Naive thymus-derived CD4-positive, alpha-beta T cell (primary cell): ENCODE results near the gene CERS5. TPM values are rescaled to one million over a fixed set of nuclear protein-coding genes. Genes with fewer than 3 reads are reported as not detected.

Source experiments
- ATAC-seq: fragments of 150-1000 bp; cut with Tn5 transposase; 2 replicates; pipeline ENCODE4 v1.10.0; 2021; ENCODE audit warnings: mild to moderate bottlenecking, moderate library complexity
- CTCF ChIA-PET: fragments of 350-600 bp; sonication (Branson Sonifier 250); formaldehyde crosslinking; loops from one replicate; lab custom pipeline; 2021; ENCODE audit warnings: antibody characterized with exemption; lab: Charles Lee
- POLR2A ChIA-PET: fragments of 350-600 bp; sonication (Branson Sonifier 250); formaldehyde crosslinking; loops from one replicate; lab custom pipeline; 2021; ENCODE audit warnings: antibody characterized with exemption, inconsistent platforms; lab: Charles Lee
- DNase-seq, 9 donors: peaks; one replicate each; pipeline versions ENCODE4 v3.0.0 to v3.0.0-alpha.2; 2020 to 2022; ENCODE audit warnings: mixed read lengths in 1 of 9
- H3K27ac ChIP-seq: one replicate; pipeline ENCODE4 v1.7.0; 2013; ENCODE audit warnings: mild to moderate bottlenecking, low read depth, low read length, moderate library complexity
- H3K27me3 ChIP-seq, 2 donors: one replicate each; pipeline ENCODE4 v1.7.0; 2013; ENCODE audit warnings: low read length in 2 of 2, mild to moderate bottlenecking in 2 of 2, moderate library complexity in 2 of 2; ENCODE audit not compliant: control insufficient read depth in 2 of 2, insufficient read depth in 2 of 2
- H3K36me3 ChIP-seq, 3 experiments: 1 replicate in 2 of 3; 2 replicates in 1 of 3; pipeline ENCODE4 v1.7.0; 2013; ENCODE audit warnings: low read length in 3 of 3, mild to moderate bottlenecking in 3 of 3, moderate library complexity in 1 of 3; ENCODE audit not compliant: insufficient read depth in 3 of 3, control insufficient read depth in 2 of 3
- H3K4me1 ChIP-seq, 2 donors: one replicate each; pipeline ENCODE4 v1.7.0; 2013; ENCODE audit warnings: low read length in 2 of 2, mild to moderate bottlenecking in 2 of 2, moderate library complexity in 1 of 2; ENCODE audit not compliant: control insufficient read depth in 2 of 2, insufficient read depth in 2 of 2
- H3K4me3 ChIP-seq: 2 replicates; pipeline ENCODE4 v1.7.0; 2013; ENCODE audit warnings: mild to moderate bottlenecking, low read length
- H3K9me3 ChIP-seq, 3 experiments: 1 replicate in 2 of 3; 2 replicates in 1 of 3; pipeline ENCODE4 v1.7.0; 2013; ENCODE audit warnings: low read length in 3 of 3; ENCODE audit not compliant: control insufficient read depth in 2 of 3
- H3K27ac Mint-ChIP-seq, 9 donors: one replicate each; pipeline ENCODE4 v1.8.0; 2020 to 2022; ENCODE audit warnings: mixed read lengths in 9 of 9, mild to moderate bottlenecking in 8 of 9, moderate library complexity in 5 of 9, inconsistent platforms in 2 of 9
- H3K27me3 Mint-ChIP-seq, 5 donors: one replicate each; pipeline ENCODE4 v1.8.0; 2021 to 2022; ENCODE audit warnings: mixed read lengths in 5 of 5, mild to moderate bottlenecking in 1 of 5
- H3K36me3 Mint-ChIP-seq, 5 donors: one replicate each; pipeline ENCODE4 v1.8.0; 2020 to 2022; ENCODE audit warnings: mixed read lengths in 5 of 5, mild to moderate bottlenecking in 3 of 5, inconsistent platforms in 1 of 5
- H3K4me1 Mint-ChIP-seq, 7 donors: one replicate each; pipeline ENCODE4 v1.8.0; 2020 to 2022; ENCODE audit warnings: mixed read lengths in 7 of 7, mild to moderate bottlenecking in 3 of 7, inconsistent platforms in 1 of 7
- H3K4me3 Mint-ChIP-seq, 10 donors: one replicate each; pipeline ENCODE4 v1.8.0; 2020 to 2022; ENCODE audit warnings: mild to moderate bottlenecking in 10 of 10, mixed read lengths in 10 of 10, moderate library complexity in 6 of 10, inconsistent platforms in 2 of 10
- H3K9me3 Mint-ChIP-seq, 11 donors: one replicate each; pipeline ENCODE4 v1.8.0; 2020 to 2022; ENCODE audit warnings: mixed read lengths in 11 of 11, mild to moderate bottlenecking in 4 of 11, inconsistent platforms in 1 of 11, moderate library complexity in 1 of 11
- intact Hi-C, 2 donors: fragments of 100-400 bp; cut with micrococcal nuclease; formaldehyde crosslinking; loops; one replicate each; pipeline ENCODE4 v1.15.1; 2023
- polyA plus RNA-seq, 2 donors: library from polyadenylated mRNA; unstranded; fragments of 300-500 nt; fragmentation: Illumina TruSeq; gene quantifications; one replicate each; pipeline ENCODE4 v1.2.3, GENCODE V29; 2021
- total RNA-seq, 6 experiments: library from RNA in 5 of 6; stranded (reverse) in 5 of 6; gene quantifications; 1 replicate in 5 of 6; 2 replicates in 1 of 6; pipeline ENCODE4 v1.2.3 and lab custom pipeline; 2021 to 2026

CERS5 gene
- total and polyA plus RNA-seq, 7 experiments from 2014 or later = 33.7 to 52.2 (median 45.1) TPM

DNA sequence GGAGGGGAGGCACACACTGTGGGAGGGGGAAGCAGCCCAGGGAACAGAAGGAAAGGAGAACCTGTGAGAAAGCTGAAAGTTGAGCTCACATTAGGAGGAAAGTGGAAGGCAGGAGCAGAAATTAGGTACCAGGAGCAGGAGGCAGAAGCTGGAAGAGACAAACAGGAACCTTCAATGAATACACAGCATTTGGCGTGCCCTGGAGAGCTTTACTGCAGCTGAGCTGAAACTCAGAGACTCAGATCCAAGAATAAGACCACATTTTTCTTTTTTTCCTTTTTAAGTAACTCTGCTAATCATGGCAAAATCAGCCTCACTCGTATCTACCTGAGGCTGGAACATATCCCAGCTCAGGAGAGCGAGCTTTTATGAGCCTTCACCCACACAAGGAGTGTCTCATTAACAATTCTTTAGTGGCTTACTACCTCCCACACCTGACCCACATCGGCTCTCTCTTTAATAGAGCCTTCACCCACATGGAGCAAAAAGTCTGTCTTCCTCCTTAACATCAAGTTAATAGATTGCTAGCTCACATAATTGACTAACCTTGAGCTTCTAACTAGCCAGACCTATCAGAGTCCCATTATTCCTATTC, 18.2 kb upstream of the CERS5 start:
- no peaks in the 10 kb centered on the region for H3K9me3 Mint-ChIP-seq
- Histone ChIP-seq H3K27ac (no peak overlapping the region), H3K4me3 (no peak overlapping the region), H3K4me1 (peaks cover 0 to 4% of the 10 kb centered on the region in 2 donors), H3K36me3 (peaks cover 0 to 27% (median 6%) of the 10 kb centered on the region in 3 experiments), H3K27me3 (no peaks in the 10 kb centered on the region), H3K9me3 (no peaks in the 10 kb centered on the region)
- intact Hi-C loops = no loop called here
- H3K27me3 Mint-ChIP-seq = no peaks in the 10 kb centered on the region
- DNase-seq = no peak
- ChIA-PET POLR2A (interaction anchor here (0.8 to 1.4 kb wide), 2 partner anchors 37 to 115 kb away, joined by 4 to 5 read pairs; no protein-coding TSS in a partner anchor), CTCF (interaction anchor here (0.7 to 1.5 kb wide), 4 partner anchors 35 to 254 kb away, joined by 3 to 4 read pairs (median 3); no protein-coding TSS in a partner anchor)
- H3K27ac Mint-ChIP-seq = peak overlapping the region in 7 of 9 donors; percentile 3 to 83 (median 70)
- H3K4me3 Mint-ChIP-seq = no peak overlapping the region
- ATAC-seq = no peak
- peaks cover 0 to 25% (median 8%) of the 10 kb centered on the region in 5 donors for H3K36me3 Mint-ChIP-seq
- peaks cover 12 to 51% (median 14%) of the 10 kb centered on the region in 7 donors for H3K4me1 Mint-ChIP-seq

DNA sequence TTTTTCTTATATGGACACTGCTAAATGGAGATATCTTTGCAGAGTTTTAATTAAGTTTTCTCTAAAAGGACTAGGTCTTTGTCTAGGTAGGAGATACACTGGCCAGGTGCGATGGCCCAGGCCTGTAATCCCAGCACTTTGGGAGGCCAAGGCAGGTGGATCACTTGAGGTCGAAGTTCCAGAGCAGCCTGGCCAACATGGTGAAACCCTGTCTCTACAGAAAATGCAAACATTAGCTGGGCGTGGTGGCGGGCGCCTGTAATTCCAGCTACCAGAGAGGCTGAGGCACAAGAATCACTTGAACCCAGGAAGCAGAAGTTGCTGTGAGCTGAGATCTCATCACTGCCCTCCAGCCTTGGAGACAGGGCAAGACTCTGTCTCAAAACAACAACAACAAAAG, 17.1 kb upstream of the CERS5 start:
- Mint-ChIP-seq H3K4me1 (peaks cover 9 to 46% (median 11%) of the 10 kb centered on the region in 7 donors), H3K4me3 (no peak overlapping the region), H3K27me3 (no peaks in the 10 kb centered on the region), H3K9me3 (no peaks in the 10 kb centered on the region), H3K36me3 (peaks cover 0 to 25% (median 8%) of the 10 kb centered on the region in 5 donors), H3K27ac (peak overlapping the region in 5 of 9 donors; percentile 8 to 68 (median 57))
- POLR2A ChIA-PET = no interaction called here
- Histone ChIP-seq H3K36me3 (peaks cover 0 to 35% (median 6%) of the 10 kb centered on the region in 3 experiments), H3K27ac (no peak overlapping the region), H3K4me3 (no peak overlapping the region), H3K4me1 (peaks cover 0 to 2% of the 10 kb centered on the region in 2 donors), H3K9me3 (no peaks in the 10 kb centered on the region), H3K27me3 (no peaks in the 10 kb centered on the region)
- intact Hi-C loops = no loop called here
- ATAC-seq = no peak
- CTCF ChIA-PET = no interaction called here
- DNase-seq = no peak

DNA sequence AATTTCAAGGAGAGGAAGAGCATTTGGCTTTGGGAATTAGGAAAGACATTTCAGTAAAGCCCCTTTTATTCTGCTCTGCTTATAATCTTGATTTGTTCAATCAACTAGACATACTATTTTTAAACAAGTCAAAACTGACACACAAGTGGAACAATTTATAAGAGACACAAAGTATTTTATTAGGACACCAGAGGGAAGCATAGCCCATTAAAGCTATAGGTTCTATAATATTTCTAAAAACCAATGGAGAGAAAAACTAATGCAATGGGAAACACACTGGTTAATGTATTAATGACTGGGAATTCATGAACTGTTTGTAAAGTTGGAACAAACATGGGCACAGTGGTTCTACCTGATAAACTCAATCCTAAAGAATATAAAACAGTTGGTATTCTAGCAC, 15.3 kb upstream of the CERS5 start:
- Mint-ChIP-seq H3K4me3 (no peak overlapping the region), H3K36me3 (peaks cover 4 to 23% (median 9%) of the 10 kb centered on the region in 5 donors), H3K27ac (peak overlapping the region in 4 of 9 donors; percentile 14 to 32 (median 24)), H3K9me3 (no peaks in the 10 kb centered on the region), H3K27me3 (no peaks in the 10 kb centered on the region), H3K4me1 (peaks cover 0 to 29% (median 4%) of the 10 kb centered on the region in 7 donors)
- no peak for ATAC-seq
- Histone ChIP-seq H3K36me3 (peaks cover 0 to 45% (median 2%) of the 10 kb centered on the region in 3 experiments), H3K4me1 (no peaks in the 10 kb centered on the region), H3K9me3 (no peaks in the 10 kb centered on the region), H3K27ac (no peak overlapping the region), H3K4me3 (no peak overlapping the region), H3K27me3 (no peaks in the 10 kb centered on the region)
- ChIA-PET CTCF (interaction anchor here (0.7 to 2.1 kb wide), 4 partner anchors 9 to 218 kb away, joined by 3 to 7 read pairs (median 4); no protein-coding TSS in a partner anchor), POLR2A (interaction anchor here (0.5 kb wide), 1 partner anchor 150 kb away, joined by 3 read pairs; no protein-coding TSS in a partner anchor)
- no peak for DNase-seq
- intact Hi-C loops = loop anchor here in 1 of 2 donors (1.0 kb wide), 1 partner anchor 132 kb away; no protein-coding TSS in a partner anchor

DNA sequence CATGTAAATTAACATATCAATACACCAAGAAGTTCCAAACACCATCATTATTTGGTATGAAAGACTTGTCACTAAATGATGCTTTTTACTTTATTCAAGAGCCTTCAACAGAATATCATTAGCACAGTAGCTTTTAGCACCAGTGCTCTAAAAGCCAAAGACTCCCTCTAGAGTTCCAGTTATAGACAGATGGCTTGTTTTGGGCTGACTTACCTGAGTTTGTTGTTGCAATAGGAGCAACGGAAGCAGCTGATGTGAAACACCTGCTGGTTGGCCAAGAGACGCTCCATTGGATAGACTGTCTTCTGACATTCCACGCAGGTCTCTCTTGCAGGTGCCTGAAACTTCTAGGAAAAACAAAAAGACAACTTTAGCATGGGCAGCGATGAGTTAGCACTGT, 14.5 kb upstream of the CERS5 start:
- ChIA-PET CTCF (interaction anchor here (1.0 to 2.1 kb wide), 2 partner anchors 8 to 133 kb away, joined by 5 to 7 read pairs; no protein-coding TSS in a partner anchor), POLR2A (no interaction called here)
- Histone ChIP-seq H3K4me1 (no peaks in the 10 kb centered on the region), H3K27ac (no peak overlapping the region), H3K9me3 (no peaks in the 10 kb centered on the region), H3K36me3 (peaks cover 0 to 47% (median 0%) of the 10 kb centered on the region in 3 experiments), H3K4me3 (no peak overlapping the region), H3K27me3 (no peaks in the 10 kb centered on the region)
- peaks cover 0 to 22% (median 0%) of the 10 kb centered on the region in 7 donors for H3K4me1 Mint-ChIP-seq
- peak overlapping the region in 3 of 9 donors; percentile 15 to 32 (median 22) for H3K27ac Mint-ChIP-seq
- H3K27me3 Mint-ChIP-seq = no peaks in the 10 kb centered on the region
- no peak overlapping the region for H3K4me3 Mint-ChIP-seq
- ATAC-seq (no peak), DNase-seq (no peak)
- intact Hi-C loops = loop anchor here in 1 of 2 donors (1.0 kb wide), 1 partner anchor 133 kb away; no protein-coding TSS in a partner anchor
- no peaks in the 10 kb centered on the region for H3K9me3 Mint-ChIP-seq
- H3K36me3 Mint-ChIP-seq = peaks cover 5 to 27% (median 8%) of the 10 kb centered on the region in 5 donors

DNA sequence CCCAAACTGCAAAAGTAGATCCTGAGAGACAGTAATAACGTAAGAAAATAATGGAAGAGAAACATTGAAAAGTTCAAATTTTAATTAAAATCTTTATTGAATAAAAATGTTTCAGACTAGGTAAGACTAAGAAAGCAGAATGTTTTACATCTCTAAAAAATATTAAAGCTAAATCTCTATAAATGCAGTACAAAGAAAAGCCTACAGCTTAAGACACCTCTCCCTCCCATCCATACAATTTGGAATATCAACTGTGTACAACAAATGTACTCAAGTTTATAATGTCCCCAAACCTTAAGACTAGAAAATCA, 8.5 kb upstream of the CERS5 start:
- DNase-seq (no peak), ATAC-seq (no peak)
- no peak overlapping the region for H3K27ac ChIP-seq
- peaks cover 0 to 35% (median 0%) of the 10 kb centered on the region in 3 experiments for H3K36me3 ChIP-seq
- H3K4me1 ChIP-seq = no peaks in the 10 kb centered on the region
- Mint-ChIP-seq H3K4me1 (peaks cover 0 to 5% (median 0%) of the 10 kb centered on the region in 7 donors), H3K27ac (peak overlapping the region in 4 of 9 donors; percentile 23 to 71 (median 44)), H3K4me3 (no peak overlapping the region), H3K27me3 (no peaks in the 10 kb centered on the region), H3K36me3 (peaks cover 3 to 14% (median 7%) of the 10 kb centered on the region in 5 donors), H3K9me3 (no peaks in the 10 kb centered on the region)
- intact Hi-C loops = loop anchor here (1.0 kb wide), 6 partner anchors 8 to 208 kb away; partner anchors contain the start of gene CERS5 (in 1 of the 2)
- no peak overlapping the region for H3K4me3 ChIP-seq
- no peaks in the 10 kb centered on the region for H3K27me3 ChIP-seq
- ChIA-PET POLR2A (interaction anchor here (0.6 to 1.2 kb wide), 5 partner anchors 61 to 479 kb away, joined by 3 to 7 read pairs (median 3); partner anchors contain the start of gene COX14), CTCF (interaction anchor here (0.6 to 3.1 kb wide), 29 partner anchors 9 to 209 kb away, joined by 3 to 32 read pairs (median 4); partner anchors contain the start of genes CERS5, COX14, GPD1 and SMARCD1)
- H3K9me3 ChIP-seq = no peaks in the 10 kb centered on the region

DNA sequence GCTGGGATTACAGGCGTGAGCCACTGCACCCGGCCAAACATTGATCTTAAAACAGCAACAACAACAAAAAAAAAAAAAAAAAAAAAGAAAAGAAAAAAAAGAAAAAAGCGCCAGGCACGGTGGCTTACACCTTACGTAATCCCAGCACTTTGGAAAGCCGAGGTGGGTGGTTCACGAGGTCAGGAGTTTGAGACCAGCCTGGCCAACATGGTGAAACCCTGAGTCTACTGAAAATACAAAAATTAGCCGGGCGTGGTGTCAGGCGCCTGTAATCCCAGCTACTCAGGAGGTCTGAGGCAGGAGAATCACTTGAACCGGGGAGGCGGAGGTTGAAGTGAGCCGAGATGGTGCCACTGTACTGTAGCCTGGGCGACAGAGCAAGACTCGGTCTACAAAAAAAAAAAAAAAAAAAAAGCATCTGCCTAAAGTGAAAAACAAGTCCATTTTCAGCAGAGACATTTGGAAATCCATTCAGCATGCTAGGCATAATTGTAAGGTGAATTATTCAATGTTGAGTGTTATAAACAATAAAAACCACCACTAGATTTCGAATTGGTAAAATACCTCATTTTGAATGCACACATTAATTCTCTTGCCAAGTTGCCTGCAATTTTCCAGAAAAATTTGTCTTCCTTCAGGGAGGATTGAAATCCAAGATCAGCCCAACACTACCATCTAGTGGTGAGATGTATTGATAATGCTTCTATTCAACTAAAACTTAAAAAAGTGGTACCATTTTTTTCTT, 8.0 kb upstream of the CERS5 start:
- ChIA-PET CTCF (interaction anchor here (0.7 to 3.9 kb wide), 23 partner anchors 8 to 156 kb away, joined by 3 to 32 read pairs (median 4); partner anchors contain the start of genes CERS5, COX14, GPD1 and SMARCD1), POLR2A (interaction anchor here (0.6 to 1.2 kb wide), 3 partner anchors 63 to 480 kb away, joined by 3 to 7 read pairs (median 3); partner anchors contain the start of gene COX14)
- Mint-ChIP-seq H3K9me3 (peaks cover 0 to 4% (median 0%) of the 10 kb centered on the region in 11 donors), H3K4me1 (peaks cover 0 to 5% (median 0%) of the 10 kb centered on the region in 7 donors), H3K27ac (peak overlapping the region in 5 of 9 donors; percentile 3 to 71 (median 32)), H3K4me3 (no peak overlapping the region), H3K36me3 (peaks cover 3 to 14% (median 7%) of the 10 kb centered on the region in 5 donors), H3K27me3 (no peaks in the 10 kb centered on the region)
- intact Hi-C loops = loop anchor here (1.0 kb wide), 6 partner anchors 8 to 208 kb away; partner anchors contain the start of gene CERS5 (in 1 of the 2)
- Histone ChIP-seq H3K27ac (no peak overlapping the region), H3K36me3 (peaks cover 0 to 30% (median 0%) of the 10 kb centered on the region in 3 experiments), H3K27me3 (no peaks in the 10 kb centered on the region), H3K4me3 (no peak overlapping the region), H3K4me1 (no peaks in the 10 kb centered on the region), H3K9me3 (no peaks in the 10 kb centered on the region)
- DNase-seq = peak in 7 of 9 donors; percentile 25 to 67 (median 56)
- ATAC-seq = peak; percentile 63
